Activated T-helper 1 cell treated with Interleukin-2 at 50 U/mL for 16 hours (primary cell): Measurements from ENCODE around the gene EPN1.

Experiments used
- DNase-seq: peaks from one replicate; pipeline ENCODE4 v3.0.0-alpha.2; 2020; ENCODE audit warnings: low read depth

EPN1 gene

GRCh38 chr19:55660991-55661390, 14.0 kb upstream of the EPN1 start:
- DNase-seq: no peak

GRCh38 chr19:55661826-55662225, 13.2 kb upstream of the EPN1 start:
- DNase-seq: no peak

- no peak for DNase-seq
Measured at GRCh38 chr19:55663846-55664536, 11.0 kb upstream of the EPN1 start.

- DNase-seq: no peak
Measured at GRCh38 chr19:55666343-55667005, 8.6 kb upstream of the EPN1 start.

GRCh38 chr19:55667006-55667381, 8.0 kb upstream of the EPN1 start:
- DNase-seq: no peak

- DNase-seq: no peak
Measured at GRCh38 chr19:55667511-55667910, 7.5 kb upstream of the EPN1 start.

GRCh38 chr19:55667958-55668357, 7.1 kb upstream of the EPN1 start:
- DNase-seq: no peak

GRCh38 chr19:55668603-55669348, 6.2 kb upstream of the EPN1 start:
- DNase-seq: no peak

- no peak for DNase-seq
Measured at GRCh38 chr19:55669418-55670279, 5.4 kb upstream of the EPN1 start.

- no peak for DNase-seq
Measured at GRCh38 chr19:55670280-55671053, 4.6 kb upstream of the EPN1 start.

- DNase-seq: no peak
Measured at GRCh38 chr19:55671054-55671378, 4.0 kb upstream of the EPN1 start.

- no peak for DNase-seq
Measured at GRCh38 chr19:55672418-55672817, 2.6 kb upstream of the EPN1 start.

GRCh38 chr19:55673465-55673864, 1.6 kb upstream of the EPN1 start:
- no peak for DNase-seq

- no peak for DNase-seq
Measured at GRCh38 chr19:55673889-55674288, 1.1 kb upstream of the EPN1 start.

- DNase-seq: no peak
Measured at GRCh38 chr19:55674459-55674840, 576 bp upstream of the EPN1 start.

GRCh38 chr19:55675661-55676354, 782 bp downstream of the EPN1 start:
- no peak for DNase-seq

- DNase-seq: no peak
Measured at GRCh38 chr19:55676383-55676782, 1.4 kb downstream of the EPN1 start.

GRCh38 chr19:55676889-55677505, 2.0 kb downstream of the EPN1 start:
- no peak for DNase-seq

GRCh38 chr19:55677572-55678028, 2.6 kb downstream of the EPN1 start:
- no peak for DNase-seq

- DNase-seq: no peak
Measured at GRCh38 chr19:55678121-55678671, 3.2 kb downstream of the EPN1 start.
